GM21447 (cell line): ENCODE data around the gene STK39.
A peak's percentile ranks its signal among the peaks of the same experiment; 100 is the strongest.

Experiments
- ATAC-seq: cut with Tn5 transposase; IDR thresholded peaks from one replicate; pipeline ENCODE4 v1.9.1; 2021; ENCODE audit not compliant: unreplicated experiment

STK39 gene

DNA sequence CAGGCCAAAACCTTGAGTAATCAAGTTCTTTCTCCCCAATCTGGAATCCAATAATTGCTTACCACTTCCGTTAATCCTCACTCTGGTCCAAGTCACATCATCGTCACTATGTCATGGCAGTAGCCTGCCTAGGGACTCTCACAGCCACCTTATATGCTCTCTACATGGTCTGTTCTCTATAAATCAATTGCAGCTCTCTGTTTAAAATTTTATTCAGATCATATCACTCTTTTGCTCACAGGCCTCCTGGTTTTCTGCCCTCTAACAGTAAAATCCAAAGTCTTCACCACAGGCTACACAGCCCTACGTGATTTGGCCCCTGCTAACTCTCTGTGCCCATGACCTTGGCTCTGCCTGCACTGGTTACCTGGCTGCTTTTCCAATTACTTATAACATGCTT is 188.7 kb downstream of the STK39 start:
- ATAC-seq, result no peak

DNA sequence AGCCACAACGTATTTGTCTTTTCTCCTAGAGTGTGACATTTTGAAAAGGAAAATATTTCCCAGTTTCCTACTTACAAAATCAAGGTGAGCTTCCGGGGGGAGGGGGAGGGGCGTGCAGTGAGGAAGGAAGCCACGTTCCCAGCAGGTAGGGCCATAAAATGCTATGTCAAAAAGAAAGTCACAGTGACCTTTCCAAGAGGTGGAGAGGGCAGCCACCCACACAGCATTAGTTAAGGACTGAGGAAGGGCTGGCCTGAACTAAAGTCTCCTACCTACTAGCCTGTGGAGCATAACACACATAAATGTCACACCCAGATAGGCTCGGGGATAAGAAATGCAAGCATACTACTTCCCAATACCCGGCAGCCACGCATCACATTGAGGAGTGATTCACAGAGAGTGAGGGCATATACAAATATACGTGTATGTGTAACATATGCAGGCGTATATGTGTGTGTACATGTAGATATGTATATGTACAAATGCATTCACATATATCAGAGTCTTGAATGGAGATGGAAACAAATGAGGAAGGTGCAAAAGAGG is 191.1 kb downstream of the STK39 start:
- ATAC-seq, result no peak

DNA sequence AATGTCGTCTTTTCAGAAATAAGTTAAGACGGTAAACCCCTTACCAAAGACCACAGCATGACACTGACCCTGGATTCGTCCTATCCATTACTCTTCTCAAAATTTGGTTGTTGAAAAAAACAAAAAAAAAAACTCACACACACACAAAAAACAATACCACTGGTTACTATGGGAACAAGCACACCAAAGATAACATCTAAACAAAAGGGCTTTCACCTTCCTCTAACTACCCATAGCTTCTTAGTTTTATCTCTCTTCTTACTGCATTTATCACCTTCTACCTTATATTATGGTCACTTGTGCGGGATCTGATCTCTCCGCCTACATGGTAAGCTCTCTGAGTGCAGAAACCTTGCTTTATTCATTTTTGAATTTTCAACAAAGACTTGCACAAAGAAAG is 192.7 kb downstream of the STK39 start:
- no peak for ATAC-seq

DNA sequence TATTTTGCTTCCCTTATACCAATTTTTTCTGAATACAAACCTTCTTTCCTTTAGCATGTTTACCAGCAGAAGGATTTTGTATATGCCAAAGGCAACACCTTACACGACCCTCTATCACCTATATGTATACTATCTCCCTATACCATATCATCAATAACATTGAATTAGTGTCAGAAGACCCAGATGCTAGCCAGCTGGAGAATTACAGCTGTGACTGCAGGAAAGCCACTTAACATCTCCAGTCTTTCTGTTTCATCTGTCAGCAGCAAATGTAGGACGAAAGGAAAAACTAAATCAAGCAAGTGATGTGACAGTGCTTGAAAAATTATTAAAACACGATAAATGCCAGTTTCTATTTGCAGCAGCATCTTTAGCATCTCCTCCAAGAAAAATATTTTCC is 193.7 kb downstream of the STK39 start:
- ATAC-seq, result no peak

DNA sequence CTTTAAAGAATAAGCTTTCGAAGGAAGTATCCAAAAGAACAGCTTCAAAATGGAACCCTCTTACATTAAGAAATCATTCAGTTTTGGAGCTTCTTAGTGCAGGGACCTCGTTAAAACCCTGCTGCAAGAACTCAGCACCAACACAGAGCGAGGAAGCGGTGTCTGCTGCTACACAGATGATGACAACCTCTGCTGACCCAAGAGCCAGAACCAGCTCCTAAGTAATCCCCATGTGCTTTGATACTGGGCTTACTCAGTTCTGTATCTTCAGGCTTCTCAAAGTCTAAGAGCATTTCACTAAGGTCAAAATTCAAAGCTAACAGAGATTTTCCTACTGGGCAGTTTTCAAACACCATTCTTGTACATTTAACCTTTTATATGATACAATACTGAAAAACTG is 194.6 kb downstream of the STK39 start:
- no peak for ATAC-seq

DNA sequence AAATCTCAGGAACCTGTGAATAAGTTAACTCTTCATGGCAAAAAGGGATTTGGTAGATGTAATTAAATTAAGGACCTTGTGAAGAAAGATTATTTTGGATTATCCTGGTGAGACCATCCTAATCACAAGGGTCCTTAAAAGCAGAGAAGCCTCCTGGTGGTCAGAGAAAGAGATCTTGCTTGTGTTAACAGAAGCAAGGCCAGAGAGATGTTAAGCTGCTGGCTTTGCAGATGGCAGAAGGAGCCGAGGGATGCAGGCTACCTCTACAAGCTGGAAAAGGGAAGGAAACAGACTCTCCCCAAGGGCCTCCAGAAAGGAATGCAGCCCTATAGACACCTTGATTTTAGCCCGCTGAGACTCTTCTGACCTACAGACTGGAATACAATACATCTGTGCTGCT is 197.0 kb downstream of the STK39 start:
- no peak for ATAC-seq

DNA sequence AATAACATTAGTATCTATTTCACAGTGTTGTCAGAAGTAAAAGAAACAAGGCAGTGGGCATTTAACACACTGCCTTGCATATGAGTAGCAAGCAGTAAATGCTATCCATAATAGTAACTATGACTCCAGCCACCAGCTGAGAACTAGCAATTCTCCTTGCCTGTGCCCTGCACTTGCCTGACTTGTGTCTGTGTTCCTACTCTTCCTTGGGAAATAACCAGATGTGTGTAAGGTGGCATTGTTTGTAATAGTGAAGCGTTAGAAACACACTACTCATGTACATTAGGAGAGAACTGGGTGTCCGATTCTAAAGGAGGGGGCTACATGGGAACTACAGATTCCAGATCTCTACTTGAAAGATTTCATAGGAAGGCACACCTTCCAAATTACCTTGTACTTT is 197.8 kb downstream of the STK39 start:
- ATAC-seq, result no peak

DNA sequence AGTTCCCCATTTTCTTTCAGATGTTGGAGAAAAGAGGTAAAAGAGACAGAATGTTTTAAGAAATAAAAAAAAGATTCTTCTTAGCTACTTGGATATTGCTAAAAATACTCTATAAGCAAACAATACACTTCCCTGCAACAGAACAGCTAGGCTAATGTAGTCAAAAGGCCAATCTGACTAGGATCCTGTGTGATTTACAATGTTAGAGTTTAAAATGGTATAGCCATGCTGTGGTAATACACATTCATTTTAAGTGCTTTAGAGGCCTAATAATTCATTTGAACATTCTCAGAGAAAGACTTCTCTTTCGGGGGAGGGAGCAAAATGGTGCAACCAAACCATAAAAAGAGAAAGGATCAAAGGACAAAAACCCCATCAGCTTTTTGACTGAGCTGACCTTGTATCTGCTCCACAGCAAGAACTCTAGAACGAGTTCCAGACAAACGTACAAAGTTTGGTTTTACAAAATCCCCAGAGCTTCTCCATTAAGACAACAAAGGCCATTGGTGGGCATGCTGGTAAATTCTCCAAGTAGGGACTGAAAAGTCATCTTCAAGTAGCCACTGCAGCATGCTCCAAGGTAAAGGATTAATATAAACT is 200.2 kb downstream of the STK39 start:
- ATAC-seq, result no peak

DNA sequence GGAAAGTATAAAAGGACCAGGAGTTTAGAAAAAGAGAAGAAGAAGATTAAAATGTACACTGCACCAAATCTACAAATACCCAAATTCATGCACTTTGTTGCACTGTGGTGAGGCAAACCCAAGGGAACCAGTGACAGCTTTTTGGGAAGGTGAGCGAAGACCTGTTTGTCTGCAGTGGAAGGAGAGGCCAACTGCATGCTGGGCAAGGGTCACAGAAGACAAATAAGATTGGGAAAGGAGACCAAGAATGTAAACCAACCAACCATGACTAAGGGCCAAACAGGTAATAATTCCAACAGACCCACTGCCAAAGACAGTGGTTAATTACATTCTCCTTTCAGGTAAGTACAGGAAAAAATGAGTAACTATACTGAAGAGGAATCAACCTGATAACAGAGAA is 202.8 kb downstream of the STK39 start:
- no peak for ATAC-seq

DNA sequence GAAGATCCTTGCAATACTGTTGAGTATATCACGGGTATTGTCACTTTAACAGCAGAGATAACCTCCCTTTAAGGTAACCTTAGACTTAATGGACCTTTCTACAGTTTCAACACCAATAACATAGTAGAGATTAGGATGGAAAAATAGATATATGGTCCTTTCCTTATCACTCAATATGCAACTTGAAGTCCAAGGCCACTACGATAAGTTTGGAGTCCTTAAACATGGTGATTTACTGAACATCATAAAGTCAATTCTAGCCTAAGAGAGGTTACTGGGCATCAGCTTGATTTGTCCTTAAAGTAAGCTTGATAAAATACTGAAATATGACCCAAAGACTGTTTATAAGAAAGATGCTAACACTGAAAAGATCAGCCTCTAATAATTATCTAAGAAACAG is 203.2 kb downstream of the STK39 start:
- no peak for ATAC-seq

DNA sequence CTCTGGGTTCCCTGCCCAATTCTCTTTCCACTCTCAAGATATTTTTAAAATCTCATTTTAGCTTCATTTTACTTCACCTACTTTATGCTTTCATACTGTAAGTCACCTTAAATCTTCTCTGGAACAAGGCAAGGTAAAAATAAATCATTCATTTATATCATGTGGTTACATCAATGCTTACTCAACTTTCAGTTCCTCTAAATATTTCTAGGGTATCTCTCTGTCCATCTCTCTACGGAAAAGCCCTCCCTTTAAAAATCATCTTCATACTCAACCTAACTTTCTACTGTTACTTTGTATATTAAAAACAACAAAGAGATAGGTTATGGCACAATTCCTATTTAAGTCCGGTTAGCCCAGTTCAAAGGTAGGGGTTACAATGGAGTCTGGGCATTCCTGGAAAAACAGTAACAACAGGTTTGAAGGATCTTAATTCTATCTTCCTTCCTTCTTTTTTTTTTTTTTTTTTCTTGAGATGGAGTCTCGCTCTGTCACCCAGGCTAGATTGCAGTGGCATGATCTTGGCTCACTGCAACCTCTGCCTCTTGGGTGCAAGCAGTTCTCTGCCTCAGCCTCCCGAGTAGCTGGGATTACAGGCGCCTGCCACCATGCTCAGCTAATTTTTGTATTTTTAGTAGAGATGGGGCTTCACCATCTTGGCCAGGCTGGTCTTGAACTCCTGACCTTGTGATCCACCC is 205.1 kb downstream of the STK39 start:
- peak; percentile 97 for ATAC-seq

DNA sequence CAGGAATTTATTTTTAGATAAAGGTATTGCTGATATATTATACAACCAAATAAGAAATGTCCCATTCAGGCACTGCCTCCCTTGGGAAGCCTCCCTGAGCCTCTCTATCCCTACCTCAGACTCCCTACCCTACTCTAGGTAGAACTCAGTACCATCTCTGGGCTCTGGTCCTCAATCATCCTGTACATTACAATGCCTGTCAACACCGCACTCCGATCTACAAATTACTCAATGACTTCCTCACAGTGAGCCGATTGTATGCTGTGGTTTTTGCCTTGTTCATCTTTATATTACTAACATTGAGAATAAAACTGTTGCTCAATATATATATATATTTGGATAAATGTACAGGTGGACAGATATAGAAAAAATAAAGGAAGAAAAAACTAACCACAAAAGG is 207.5 kb downstream of the STK39 start:
- ATAC-seq, result no peak

DNA sequence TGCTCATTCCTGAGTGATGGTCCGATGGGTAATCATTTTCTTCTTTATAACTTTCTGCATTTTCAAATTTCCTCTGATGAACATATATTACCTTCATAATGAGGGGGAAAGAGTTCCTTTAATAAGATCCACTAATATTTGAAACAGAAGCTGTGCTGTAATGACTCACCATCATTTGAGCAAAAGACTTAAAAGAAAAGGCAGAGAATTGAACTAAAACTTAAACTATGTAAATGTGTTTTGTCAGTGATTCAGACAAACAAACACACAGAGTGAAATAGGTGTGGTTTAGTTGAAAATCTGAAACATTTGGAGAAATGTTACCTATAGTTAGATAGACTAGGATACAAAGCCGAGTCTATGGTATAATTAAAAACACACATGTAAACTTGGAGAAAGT is 209.6 kb downstream of the STK39 start:
- ATAC-seq, result no peak

DNA sequence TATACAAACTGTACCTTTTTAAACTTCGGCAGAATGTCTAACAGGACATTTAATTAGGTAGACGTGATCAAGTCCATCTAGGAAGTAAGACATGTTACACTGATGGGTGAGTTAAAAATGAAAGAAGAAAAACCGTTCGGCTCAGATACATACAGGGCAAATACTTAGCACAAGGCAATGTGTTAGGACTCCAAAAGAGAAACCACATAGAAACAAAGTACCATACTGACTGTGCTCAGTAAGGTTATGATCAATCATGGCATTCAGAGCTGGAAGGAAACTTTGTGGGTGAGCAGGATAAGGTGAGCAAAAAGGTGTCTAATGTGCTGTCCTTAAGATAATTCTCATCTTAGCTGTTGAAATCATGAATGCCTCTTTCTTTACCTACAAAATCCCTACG is 211.9 kb downstream of the STK39 start:
- peak; percentile 71 for ATAC-seq

DNA sequence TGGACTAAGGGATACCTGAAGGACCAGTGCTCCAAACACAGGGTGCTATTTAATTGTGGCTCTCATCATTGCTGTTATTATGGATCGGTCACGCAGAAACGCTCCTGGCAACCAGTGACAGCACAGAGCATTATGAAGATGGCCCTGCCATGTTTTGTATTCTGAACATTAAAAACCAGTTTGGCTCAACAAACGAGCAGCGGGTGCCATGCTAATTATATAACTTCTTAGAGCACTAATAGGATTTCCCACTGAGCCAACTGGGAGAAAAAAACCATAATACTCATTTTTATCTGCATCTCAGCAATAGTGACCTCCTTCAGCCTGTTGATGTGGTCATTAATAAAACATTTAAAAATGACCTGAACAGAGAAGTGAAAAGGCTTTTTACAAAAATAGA is 212.8 kb downstream of the STK39 start:
- ATAC-seq, result no peak

DNA sequence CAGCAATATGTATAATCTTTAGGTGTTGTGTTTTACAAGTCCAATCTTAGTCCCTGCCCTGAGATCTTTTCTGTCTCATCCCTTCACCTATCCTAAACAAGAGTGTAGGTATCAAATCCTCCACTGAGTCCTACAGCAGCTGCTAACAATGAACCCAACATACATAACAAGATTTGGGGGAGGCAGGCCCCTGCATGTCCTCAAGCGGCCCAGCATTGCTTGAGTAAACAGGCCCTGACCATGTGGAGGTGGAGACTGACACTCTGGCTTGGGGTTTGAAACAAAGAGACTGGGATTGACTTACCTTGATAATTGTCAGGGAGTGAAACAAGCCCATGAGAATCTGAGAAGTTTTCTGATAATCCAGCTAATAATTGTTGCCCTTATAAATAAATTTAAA is 213.4 kb downstream of the STK39 start:
- ATAC-seq, result no peak

DNA sequence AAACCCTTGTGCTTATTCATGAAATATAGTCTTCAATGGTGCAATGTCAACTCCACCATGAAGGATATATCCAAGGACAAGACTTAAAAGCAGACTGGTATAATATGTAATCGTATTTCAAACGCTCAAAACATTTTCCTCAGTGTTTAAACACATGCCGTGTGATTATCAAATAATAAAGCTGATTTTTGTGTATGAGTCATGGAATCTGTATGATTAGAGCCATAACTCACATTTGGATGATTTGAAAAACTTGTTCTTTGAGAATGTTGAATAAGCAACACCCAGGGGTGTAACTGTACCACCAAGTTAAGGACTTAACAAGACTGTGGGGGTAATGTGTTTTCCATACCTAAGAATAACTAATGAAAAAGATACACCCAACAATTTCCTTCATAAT is 215.3 kb downstream of the STK39 start:
- ATAC-seq, result no peak

DNA sequence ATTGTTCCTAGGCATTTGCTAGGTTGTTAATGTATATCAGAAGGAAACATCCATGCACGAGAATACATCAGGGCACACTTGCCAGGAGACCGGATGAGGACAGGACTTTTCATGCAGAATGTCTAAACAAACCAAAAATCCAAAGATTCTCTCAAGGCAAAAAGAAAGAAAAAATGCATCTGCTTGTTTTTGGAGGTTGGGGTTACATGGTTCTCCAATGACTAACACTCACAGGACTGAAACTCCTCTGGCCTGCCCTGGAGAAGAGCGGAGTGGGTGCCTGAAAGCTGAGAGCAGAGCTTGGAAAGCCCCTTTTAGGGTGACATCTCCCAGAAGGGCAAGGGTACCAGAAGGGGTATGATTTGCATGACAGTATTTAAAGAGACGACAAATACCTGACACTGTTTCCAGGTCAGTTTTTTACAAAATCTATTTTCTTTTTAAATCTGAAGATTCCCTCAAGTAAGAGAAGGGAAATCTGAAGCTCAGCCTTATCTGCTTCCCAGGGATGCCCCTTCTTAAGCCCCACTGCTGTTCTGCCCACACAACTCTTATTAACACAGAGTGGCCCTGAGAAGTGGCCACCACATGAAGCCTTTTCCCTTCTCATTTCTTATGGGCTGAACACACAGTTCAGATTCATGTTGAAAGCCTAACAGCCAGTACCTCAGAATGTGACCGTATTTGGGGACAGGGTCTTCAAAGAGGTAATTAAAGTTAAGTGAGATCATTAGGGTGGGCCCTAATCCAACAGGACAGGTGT is 216.4 kb downstream of the STK39 start:
- peak; percentile 76 for ATAC-seq

DNA sequence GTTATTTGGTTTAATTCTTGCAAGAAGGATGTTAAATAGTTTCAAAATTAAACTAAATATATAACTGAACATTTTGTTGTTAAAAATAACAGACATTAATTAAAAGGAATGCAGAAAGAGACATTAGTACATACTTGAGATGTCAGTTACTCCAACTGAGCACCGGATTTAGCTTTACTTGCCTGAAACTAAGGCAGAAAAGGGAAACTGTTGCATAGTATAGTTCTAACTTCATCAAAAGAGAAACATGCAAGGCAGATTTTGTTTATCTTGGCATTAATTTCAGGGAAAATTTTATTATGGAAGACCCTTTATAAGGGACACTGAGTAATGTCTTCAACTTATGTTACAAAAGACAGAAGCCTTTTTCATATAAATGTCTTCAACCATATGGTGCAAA is 218.3 kb downstream of the STK39 start:
- ATAC-seq, result no peak

DNA sequence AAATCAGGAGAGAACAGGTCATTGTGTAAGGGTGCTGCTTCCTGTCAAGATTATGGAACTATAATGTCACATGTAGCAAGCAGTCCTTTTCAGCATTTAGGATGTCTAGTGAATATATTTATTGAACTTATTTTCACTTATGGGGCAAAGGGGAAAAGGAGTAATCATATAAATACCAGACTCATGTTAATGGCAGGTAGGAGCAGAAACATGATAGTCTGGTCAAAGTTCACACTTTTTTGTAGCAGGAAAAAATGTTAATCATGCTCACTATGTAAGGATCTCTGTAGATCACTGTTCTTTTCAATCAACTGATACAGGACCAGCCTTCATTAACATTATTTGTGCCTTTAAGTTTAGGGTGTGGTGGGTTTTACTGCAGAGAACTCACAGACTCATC is 219.0 kb downstream of the STK39 start:
- no peak for ATAC-seq

DNA sequence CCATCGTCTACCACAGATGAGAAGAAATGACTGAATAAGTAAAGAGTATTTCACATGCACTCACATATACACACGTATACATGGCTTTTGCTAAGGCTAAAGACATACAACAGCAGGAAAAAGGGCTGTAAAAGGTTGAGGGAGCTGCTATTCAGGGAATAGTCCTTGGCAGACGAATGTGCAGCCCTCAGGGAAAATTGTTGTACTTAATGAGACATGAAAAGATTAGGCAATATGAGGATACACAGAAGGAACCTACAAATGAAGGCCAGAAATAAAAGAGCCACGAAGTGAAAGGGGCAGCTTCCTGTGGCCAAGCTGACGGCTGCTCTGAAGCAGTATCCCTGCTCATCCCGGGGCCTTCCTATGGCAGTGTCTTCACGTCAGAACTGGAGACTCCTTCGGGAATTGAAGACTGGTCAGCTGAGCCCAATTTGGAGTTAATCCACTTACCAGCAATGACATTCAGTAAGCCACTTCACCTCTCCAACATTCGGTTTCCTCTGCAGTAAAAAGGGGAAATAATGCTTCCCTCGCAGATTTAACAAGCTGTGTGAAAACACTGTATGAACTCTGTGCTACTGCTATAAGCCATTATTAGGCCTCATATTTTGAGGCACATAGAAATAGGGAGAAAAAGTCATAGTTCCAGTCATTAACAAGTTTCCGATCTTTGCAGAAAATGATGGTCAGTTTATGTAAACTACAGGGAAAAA is 221.8 kb downstream of the STK39 start:
- ATAC-seq, result no peak

DNA sequence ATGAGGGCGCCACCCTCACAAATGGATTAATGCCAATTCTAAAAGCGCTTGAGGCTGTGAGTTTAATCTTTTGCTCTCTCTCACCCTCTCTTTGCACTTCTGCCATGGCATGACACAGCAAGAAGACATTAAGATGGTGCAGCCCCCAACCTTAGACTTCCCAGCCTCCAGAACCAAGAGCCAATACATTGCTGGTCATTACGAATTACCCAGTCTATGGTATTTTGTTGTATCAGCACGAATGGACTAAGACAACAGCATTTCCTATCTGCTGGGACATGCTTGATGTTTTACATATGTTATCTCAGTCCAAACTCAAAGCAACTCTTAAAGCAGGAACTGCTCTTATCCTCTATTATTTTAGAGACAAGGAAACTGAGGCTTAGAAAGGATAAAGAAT is 222.9 kb downstream of the STK39 start:
- ATAC-seq, result no peak
